Omental fat pad (tissue), 4 donors: ENCODE data around the gene CASP3. TPM values are rescaled to one million over a fixed set of nuclear protein-coding genes. Genes with fewer than 3 reads are reported as not detected.

Experiments used
- ATAC-seq: fragments of 150-250 bp; one replicate; pipeline ENCODE4 v1.9.1; 2016; ENCODE audit warnings: mild to moderate bottlenecking, moderate library complexity; ENCODE audit not compliant: low FRiP score
- DNase-seq: peaks from one replicate; pipeline ENCODE4 v3.0.0-alpha.2; 2019; ENCODE audit warnings: low spot score
- total RNA-seq, 4 donors: library from RNA; depleted of rRNA; stranded (reverse); fragments of >200 nt; gene quantifications; one replicate each; pipeline ENCODE4 v1.1.0, GENCODE V29; 2016
- TF ChIP-seq, protein P1 (sequence below), 3 donors: fragments of 450-650 bp; IDR thresholded peaks; one replicate each; pipeline ENCODE4 v1.5.1; 2016 to 2017; ENCODE audit warnings: antibody characterized with exemption in 3 of 3, mild to moderate bottlenecking in 3 of 3, moderate library complexity in 2 of 3

Gene CASP3
- total RNA-seq, 4 donors from 2014 or later: 16.7 to 22.2 (median 20.1) TPM

DNA sequence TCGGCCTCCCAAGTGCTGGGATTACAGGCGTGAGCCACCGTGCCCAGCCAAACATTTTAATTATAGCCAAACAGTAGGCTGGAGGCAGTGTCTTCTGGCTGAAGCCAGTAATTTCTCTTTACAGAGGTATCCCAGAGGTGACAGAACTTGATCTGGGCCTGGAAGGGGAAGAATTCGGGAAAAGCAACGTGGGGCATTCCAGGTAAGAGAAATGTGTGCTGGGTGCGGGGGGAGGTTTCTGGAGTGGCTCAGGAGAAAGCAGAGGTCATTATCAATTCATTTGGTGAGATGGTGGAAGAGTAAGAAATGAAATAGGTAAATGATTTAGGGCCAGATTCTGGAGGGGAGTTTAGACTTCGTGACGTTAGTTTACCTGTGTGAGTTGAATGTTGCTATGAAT, 2.7 kb upstream of the CASP3 start:
- DNase-seq (no peak), ATAC-seq (no peak)
- TF ChIP-seq, protein P1, sequence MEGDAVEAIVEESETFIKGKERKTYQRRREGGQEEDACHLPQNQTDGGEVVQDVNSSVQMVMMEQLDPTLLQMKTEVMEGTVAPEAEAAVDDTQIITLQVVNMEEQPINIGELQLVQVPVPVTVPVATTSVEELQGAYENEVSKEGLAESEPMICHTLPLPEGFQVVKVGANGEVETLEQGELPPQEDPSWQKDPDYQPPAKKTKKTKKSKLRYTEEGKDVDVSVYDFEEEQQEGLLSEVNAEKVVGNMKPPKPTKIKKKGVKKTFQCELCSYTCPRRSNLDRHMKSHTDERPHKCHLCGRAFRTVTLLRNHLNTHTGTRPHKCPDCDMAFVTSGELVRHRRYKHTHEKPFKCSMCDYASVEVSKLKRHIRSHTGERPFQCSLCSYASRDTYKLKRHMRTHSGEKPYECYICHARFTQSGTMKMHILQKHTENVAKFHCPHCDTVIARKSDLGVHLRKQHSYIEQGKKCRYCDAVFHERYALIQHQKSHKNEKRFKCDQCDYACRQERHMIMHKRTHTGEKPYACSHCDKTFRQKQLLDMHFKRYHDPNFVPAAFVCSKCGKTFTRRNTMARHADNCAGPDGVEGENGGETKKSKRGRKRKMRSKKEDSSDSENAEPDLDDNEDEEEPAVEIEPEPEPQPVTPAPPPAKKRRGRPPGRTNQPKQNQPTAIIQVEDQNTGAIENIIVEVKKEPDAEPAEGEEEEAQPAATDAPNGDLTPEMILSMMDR (IDR thresholded peaks at IDR 0.05): no peak

DNA sequence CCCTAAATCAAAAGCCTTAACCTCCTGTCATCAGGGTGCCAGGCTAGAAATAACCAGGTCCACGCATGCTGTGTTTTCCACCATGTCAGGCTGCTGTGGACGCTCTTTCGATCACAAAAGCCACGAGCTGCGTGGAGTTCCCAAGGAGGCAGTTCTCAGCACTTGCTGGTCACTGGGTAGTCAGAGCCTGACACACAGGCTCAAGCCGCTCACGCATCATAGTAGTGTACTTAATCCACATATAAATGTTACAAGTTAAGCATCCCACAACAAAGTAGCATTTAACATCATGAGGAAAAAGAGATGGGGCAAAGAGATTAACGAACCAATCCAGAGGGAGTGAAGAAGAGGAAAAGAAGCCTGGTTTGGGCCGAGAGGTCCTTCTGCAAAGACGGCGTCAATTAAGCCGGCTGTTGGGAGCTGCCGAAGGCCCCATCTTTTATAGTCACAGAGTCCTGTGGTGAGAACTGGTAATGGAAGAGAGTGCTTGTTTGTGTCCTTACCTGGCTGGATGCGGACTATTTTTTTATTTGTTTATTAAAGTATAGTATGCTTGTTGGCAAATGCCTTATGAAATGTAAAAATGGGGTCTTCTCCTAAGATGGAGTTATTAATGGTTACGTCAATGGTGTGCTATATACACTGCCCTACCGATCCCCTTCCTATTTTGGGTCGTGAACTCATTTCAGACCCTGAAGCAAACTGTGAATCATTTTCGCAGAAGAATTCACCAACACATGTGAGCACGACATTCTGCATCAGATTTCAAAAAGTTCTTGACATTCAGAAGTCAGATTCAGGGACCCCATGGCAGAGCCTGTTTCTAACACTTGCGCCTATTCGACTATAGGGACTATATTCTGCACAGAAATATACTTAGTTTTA, 966 bp upstream of the CASP3 start:
- peak; percentile 61 for ATAC-seq
- peak; percentile 26 for DNase-seq
- TF ChIP-seq, protein P1 (IDR thresholded peaks at IDR 0.05): no peak

DNA sequence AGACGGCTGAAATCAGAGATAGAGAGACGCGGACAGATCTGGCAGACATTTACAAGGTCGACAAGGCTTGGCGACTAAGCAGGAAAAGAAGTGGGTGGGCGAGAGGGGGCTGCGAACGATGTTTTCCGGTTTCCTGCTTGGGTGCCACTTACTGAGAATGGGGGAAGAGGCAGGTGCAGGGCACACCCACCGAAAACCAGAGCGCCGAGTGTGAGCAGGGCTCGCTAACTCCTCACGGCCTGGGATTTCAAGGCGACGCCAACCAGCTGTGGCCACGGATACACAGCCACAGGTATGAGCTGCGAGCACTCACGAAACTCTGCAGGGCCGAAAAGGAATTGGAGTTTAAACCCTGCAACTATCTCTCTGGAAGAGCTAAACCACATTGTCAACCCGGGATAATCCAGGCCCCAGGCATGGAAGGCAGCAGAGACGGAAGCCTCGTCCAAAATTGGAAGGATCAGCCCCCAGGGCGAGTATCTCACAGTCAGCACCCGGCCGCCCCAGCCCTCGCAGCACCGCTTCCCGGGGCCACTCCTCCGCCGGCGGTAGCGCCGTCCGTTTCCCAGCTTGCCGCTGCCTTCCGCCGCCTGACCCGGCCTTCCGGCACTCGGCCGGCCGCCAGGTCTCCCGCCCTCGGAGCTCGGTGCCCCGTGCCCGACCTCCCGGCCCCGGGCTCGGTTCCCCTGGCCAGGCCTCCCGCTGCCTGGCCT, 778 bp downstream of the CASP3 start:
- peak; percentile 55 for ATAC-seq
- TF ChIP-seq, protein P1 (IDR thresholded peaks at IDR 0.05): no peak
- DNase-seq: peak; percentile 25

DNA sequence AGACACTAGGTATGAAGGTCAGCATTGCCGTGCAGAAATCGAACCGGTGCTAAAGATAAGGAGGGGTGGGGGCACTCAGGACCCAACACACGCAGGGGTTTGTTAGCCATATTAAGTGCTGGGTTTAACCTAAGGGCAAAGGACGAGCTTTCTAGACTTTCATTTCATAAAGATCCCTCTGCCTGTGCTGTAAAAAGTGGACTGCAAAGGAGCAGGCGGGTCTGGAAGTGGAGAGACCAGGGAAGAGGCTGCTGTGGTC, 1.3 kb downstream of the CASP3 start:
- DNase-seq (no peak), ATAC-seq (no peak)
- TF ChIP-seq, protein P1 (IDR thresholded peaks at IDR 0.05): no peak

DNA sequence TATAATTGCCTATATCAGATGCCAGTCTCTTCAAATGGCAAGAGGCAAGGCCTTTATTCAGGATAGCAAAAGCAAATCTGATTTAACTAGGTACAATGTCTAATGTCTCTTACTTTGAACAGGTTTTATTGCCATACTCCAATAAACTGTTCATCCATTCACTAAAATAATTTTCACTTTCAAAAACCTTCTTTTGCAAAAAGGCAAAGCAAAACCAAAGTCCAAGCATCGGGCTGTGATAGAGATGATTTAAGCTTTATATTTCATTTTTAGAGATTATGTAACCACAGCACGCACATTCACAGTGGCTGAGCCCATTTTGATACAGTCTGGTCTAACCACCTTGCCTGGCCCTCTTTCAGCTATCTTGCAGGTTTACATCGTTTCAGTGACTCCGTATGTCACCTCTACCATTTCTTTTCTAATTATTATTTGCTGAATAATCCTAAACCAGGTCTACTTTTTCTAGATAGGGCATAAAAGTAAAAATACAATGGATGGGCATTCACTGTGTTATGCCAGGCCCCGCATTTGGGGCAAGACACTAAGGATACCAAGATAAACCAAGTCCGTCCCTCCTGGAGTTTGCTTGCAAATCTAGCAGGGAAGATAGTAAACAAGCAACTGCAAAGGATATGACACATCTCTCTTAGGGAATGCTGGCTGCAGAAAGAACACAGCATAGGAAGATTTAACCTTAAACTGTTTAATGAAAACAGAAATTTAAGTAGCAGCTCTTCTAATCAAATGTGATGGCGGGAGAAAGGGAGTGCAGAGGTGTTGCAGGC, 1.8 kb downstream of the CASP3 start:
- no peak for DNase-seq
- ATAC-seq: no peak
- TF ChIP-seq, protein P1 (IDR thresholded peaks at IDR 0.05): no peak

DNA sequence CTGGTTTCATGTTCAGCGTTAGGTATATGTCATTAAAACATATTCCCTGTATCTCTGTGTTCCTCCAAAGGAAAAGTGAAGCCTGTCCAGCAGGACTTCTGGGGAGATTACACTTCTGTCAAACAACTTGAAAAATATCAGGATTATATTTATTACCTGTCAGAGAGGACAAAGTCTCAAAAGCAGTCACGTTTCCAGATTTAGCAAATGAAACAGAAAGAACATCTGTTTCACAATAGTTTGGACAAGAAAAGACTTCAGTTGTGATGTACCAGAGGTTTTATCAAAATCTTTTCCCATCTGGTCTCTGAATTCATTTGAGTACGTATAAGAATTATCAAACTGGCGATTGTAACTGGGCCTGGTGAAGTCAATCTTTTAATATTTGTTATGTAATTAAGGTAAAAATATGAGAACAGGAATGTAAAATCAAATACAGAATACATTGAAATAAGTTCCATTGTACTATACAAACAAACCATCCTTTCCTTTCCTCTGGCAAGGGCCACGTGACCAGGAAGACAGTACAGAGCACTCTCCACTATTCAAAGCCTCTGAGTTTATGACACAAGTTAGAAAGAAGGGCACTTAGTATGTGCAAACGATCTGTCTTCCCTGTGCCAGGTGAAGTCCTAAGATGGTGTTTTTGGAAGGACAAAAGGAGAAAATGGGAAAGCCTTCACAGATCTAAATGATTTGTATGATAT, 3.2 kb downstream of the CASP3 start:
- ATAC-seq (no peak), DNase-seq (no peak)
- TF ChIP-seq, protein P1 (IDR thresholded peaks at IDR 0.05): no peak
